A673 (cell line): ENCODE data around the gene ADAMTS7.

Experiments used
- EZH2 ChIP-seq: fragments of 200-600 bp; sonication (generic); IDR thresholded peaks from 2 replicates; pipeline ENCODE4 v1.6.1; 2017; ENCODE audit warnings: borderline replicate concordance, low read depth, mild to moderate bottlenecking, mixed read lengths, antibody characterized with exemption, low read length; ENCODE audit not compliant: poor library complexity, severe bottlenecking
- TF ChIP-seq, protein P1 (sequence below): fragments of 300-800, 200-600 bp; sonication (generic); conservative IDR thresholded peaks from 2 replicates; pipeline ENCODE4 v1.5.1; 2017; ENCODE audit warnings: low read depth, mild to moderate bottlenecking, antibody characterized with exemption, low read length, moderate library complexity, mixed read lengths

DNA sequence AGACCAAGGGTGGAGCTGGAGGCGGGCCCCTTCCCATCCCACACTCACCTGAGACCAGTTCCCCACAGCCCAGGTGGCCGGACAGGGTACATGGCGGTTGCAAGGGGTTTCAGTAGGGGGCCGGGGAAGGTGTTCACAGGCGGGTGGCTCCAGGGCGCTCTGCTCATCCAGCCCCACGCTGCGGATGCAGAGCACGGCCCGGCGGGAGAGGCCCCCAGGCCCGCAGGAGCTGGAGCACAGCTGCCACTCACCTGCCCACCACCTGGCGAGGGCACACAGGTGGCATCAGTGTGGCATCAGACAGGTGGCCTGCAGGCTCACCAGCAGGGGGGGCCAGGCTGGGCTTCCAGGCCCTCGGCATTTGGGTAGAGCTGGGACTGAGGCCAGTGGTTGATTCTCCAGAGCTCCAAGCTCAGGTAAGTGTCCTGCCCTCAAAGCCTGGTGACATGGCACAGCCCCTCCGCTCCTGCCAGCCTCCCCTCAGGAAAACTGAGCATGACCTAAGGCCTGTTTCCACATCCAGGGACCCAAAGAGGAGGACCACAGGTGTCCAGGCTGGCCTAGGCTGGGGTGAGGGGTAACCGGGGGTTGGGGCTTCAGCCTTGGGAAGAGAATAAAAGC, 43.8 kb downstream of the ADAMTS7 start:
- TF ChIP-seq, protein P1, sequence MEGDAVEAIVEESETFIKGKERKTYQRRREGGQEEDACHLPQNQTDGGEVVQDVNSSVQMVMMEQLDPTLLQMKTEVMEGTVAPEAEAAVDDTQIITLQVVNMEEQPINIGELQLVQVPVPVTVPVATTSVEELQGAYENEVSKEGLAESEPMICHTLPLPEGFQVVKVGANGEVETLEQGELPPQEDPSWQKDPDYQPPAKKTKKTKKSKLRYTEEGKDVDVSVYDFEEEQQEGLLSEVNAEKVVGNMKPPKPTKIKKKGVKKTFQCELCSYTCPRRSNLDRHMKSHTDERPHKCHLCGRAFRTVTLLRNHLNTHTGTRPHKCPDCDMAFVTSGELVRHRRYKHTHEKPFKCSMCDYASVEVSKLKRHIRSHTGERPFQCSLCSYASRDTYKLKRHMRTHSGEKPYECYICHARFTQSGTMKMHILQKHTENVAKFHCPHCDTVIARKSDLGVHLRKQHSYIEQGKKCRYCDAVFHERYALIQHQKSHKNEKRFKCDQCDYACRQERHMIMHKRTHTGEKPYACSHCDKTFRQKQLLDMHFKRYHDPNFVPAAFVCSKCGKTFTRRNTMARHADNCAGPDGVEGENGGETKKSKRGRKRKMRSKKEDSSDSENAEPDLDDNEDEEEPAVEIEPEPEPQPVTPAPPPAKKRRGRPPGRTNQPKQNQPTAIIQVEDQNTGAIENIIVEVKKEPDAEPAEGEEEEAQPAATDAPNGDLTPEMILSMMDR, result no peak
- no peak for TF ChIP-seq EZH2
